SIG-M5 treated with dmso at 0.1 percent for 504 hours (cell line): ENCODE measurements around the gene CRYZL1.
A peak's percentile ranks its signal among the peaks of the same experiment; 100 is the strongest.

Experiments
- DNase-seq: peaks from one replicate; lab custom pipeline; 2025; ENCODE audit not compliant: unreplicated experiment; lab: John Stamatoyannopoulos, UW

The CRYZL1 gene

DNA sequence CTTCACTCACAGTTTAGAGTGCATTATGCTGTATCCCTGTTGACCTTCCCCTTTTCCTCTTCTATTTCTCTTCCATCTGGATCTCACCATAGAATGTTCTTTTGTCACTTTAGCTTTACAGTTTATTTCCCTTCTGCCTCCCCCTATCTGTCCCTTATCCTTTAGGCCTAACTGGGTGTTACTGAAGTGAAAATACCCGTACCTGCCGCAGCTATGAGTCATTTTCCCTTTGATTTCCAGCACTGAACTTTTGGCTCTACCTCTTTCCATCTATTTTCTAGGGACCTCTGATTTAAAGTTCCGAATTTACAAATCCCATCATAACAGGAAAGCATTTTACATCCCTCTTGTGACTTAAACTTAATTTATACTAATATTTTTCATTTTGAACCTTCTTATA, 20.5 kb upstream of the CRYZL1 start:
- no peak for DNase-seq

DNA sequence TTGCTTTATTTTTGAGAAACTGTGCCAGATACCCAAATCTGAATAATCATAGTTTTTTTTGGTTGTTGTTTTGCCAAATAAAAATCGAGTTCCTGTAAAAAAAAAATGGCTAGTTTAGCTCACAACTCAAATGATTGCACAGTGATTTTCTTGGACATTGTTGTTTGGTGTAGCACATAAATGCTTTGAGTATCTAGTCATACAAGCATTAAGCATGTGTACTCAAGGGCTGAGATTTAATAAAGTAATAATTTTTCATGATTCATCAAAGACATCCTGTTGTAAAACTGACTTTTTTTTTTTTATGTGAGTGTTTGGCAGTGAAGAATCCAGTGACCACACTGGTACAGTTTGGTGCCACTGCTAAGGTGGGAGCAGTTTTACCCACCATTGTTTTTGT, 19.6 kb upstream of the CRYZL1 start:
- no peak for DNase-seq

GRCh38 chr21:33660406-33660805, 18.9 kb upstream of the CRYZL1 start:
- DNase-seq: no peak

- DNase-seq: no peak
Observed at GRCh38 chr21:33659568-33659949, 18.0 kb upstream of the CRYZL1 start.

DNA sequence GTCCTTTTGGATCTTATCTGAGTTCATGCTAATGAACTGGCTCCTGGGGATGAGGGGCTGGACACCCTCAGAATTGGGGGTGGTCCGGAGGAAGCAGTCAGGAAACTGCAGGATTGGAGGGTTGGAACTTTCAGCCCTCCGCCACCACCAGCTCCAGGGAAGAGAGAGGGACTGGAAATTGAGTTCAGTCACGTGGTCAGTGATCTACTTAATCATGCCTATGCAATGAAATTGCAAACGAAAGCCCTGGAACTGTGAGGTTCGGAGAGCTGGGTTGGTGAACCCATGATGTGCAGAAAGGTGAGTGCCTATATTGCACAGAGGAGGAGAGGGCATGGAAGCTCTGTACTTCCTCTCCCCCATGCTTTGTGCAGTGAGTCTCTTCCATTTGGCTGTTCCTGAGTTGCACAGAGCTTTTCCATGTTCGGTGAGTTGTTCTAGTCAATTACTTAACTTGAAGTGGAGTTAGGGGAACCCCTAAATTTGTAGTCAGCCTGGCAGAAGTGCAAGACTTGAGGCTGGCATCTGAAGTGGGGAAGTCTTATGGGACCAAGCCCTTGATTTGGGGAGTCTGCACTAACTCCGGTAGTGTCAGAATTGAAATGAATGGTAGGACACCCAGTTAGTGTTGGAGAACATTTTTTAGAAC, 17.5 kb upstream of the CRYZL1 start:
- no peak for DNase-seq

- peak; percentile 21 for DNase-seq
Observed at GRCh38 chr21:33657124-33657820, 15.7 kb upstream of the CRYZL1 start.

DNA sequence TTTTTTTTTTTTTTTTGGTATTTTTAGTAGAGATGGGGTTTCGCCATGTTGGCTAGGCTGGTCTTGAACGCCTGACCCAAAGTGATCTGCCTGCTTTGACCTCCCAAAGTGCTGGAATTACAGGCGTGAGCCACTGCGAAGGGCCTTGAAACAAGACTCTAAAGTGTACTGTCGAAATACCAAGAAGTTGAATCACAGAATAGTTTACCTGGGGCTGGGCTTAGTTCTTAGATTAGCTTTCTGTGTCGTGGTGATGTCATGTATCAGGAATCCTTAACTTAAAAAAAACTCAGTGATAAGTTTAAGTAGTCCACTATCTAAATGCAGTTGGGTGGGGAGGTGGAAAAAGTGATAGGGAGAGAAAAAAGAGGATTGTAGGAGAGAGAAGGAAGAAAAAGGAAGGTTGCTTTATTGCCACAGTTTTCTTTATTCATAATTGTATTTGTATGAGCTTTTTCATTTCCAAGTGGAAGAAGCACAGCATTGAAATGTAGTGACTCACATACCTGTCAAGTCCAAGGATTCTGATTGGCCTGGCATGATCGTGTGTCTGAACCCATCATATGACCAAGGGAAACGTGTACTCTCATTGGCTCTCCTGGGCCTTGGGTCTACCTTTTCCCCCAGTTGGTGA, 14.2 kb upstream of the CRYZL1 start:
- peak; percentile 22 for DNase-seq

DNA sequence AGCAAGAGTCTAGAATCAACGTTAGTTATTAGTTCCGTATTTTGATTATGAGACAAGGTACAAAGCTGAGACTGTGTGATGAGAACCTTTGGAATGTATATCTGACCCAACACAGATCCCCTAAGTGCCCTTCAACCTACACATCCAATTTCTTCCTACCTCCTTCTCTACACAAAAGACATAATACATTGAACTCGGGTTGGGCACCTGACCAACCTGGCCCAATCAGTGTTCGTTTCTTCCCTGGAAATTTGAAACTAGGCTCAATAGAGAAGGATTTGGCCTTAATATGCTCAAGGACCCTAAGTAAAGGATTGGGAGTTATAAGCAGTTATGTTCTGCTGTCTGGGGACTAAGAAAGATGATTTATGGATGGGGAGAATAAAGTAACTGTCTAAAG, 12.9 kb upstream of the CRYZL1 start:
- no peak for DNase-seq

DNA sequence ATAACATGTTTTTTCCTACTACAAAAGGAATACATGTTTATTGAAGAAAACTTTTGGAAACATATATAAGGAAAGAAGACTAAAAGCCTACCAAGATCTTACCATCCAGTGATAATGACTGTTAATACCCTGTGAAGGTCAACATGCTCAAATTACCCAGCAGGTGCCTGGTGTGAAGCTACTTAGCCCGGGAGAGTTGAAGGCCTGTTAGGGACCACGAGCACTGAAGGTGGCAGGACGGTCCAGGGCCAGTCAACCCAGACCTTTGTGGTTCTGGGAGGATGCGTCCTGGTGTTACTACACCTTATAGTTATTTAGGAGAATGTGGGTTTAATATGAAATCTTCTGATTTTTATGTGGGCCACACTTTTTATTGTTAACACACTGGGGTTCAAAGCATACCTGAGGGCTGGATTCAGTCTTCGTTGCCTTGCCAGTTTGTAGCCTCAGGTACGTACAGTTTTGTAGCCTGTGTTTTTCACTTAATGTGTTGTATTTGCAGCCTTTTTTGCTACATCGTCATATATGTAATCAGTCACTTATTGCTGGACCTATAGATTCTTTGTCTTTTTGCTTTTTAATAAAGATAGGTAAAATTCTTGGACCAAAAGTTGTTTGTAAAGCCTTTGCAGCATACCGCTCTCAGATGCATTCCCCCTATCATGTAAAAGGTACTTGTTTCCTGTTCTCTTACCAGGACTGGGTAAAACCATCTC, 10.6 kb upstream of the CRYZL1 start:
- no peak for DNase-seq

GRCh38 chr21:33650929-33651509, 9.5 kb upstream of the CRYZL1 start:
- no peak for DNase-seq

GRCh38 chr21:33650230-33650629, 8.7 kb upstream of the CRYZL1 start:
- DNase-seq: no peak

GRCh38 chr21:33648555-33648954, 7.0 kb upstream of the CRYZL1 start:
- no peak for DNase-seq

GRCh38 chr21:33647587-33647986, 6.0 kb upstream of the CRYZL1 start:
- no peak for DNase-seq

- DNase-seq: no peak
Observed at GRCh38 chr21:33645730-33646129, 4.2 kb upstream of the CRYZL1 start.

DNA sequence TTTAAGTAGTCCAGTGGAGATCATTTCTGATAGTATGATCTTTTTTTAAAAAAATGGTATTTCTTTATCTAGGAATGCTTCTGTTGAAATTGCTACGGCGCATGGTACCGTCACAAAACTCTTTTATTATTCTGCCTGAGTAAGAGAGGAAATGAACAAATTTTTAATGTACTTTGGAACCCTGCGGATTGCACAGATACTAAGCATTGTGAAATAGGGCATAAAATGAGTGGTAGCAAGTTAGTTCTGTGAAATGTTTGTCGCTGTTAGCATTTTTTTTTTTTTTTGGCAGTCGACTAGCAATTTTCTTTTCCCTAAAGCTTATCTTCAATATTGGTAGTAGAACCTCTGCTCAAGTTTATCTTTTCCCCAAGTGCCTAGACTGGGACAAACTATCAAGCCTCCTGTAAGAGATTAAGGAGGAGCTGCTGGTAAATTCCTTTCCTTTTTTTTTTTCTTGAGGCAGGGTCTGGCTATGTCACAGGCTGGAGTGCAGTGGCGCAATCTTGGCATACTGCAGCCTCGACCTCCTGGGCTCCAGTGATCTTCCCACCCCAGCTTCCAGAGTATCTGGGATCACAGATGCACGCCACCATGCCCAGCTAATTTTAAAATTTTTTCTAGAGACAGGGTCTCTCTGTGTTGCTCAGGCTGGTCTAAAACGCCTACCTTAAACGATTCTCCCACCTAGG, 3.0 kb upstream of the CRYZL1 start:
- DNase-seq: peak; percentile 74

- no peak for DNase-seq
Observed at GRCh38 chr21:33643658-33644311, 2.2 kb upstream of the CRYZL1 start.

DNA sequence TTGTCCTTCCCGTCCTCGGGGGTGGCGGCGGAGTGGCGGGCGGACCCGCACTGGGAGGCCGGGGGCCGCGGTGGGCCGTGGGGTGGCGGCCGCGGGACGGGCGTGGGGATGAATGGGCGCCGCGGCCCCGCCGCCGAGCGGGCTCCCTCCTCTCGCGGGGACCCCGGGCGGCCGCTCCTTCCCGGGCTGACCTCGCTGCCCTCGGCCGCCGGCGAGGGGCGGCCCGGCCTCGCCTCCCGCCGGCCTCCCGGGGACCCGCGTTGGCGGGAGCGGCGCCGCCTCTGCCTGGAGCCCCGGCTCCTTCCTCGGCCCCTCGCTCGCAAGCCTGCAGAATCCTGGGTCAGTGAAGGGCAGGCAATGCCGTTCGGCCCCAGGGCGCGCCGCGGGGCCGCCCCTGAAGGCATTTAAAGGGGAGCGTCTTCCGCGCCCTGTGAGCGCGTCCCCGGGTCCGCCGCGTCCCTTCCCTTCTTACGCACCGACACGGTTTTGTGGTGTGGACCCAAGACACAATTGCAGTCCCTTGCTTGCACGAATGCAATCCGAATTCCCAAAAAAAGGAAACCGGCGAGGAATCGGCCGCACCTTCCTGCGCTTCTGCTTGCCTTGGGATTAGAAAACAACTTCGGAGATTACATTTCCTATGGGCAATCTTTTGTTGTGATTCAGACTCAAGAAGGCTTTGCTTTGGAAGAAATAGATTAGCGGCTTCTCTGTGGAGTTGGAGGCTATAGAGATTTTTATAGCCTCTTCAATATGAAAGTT, 1.5 kb upstream of the CRYZL1 start:
- no peak for DNase-seq

GRCh38 chr21:33642027-33642895, 720 bp upstream of the CRYZL1 start, which contains the start of gene ITSN1:
Gene ITSN1, plus strand, starts transcription at chr21:33642501. Its CDS starts 76,328 bp downstream, at chr21:33718829.
- DNase-seq: peak; percentile 99
